Measurements from ENCODE around the gene LILRB2.
"Not testable (repeated sequence)": the region's sequence is repeated elsewhere in the genome, so short reads cannot be mapped to it uniquely, and the experiment has no call there.

DNA sequence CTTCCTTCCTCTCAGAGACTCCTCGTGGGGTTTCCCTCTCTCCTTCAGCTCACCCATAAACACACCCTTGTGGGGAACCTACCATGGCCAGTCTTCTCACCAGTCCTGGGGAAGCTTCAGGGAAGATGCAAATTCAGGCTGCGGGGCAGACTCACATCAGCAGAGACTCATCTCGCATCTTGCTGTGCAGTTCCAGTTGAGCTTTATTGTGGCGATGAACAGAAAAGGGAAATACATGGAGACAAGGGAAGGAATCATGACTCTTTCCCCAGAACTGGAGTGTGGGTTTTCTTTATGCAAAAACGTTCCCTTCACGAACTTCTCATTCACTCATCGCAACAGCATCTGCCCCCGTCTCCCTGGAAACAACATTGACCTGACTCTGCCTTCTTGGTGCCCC lies 8.2 kb upstream of the LILRB2 start:
- TF ChIP-seq, protein P1, sequence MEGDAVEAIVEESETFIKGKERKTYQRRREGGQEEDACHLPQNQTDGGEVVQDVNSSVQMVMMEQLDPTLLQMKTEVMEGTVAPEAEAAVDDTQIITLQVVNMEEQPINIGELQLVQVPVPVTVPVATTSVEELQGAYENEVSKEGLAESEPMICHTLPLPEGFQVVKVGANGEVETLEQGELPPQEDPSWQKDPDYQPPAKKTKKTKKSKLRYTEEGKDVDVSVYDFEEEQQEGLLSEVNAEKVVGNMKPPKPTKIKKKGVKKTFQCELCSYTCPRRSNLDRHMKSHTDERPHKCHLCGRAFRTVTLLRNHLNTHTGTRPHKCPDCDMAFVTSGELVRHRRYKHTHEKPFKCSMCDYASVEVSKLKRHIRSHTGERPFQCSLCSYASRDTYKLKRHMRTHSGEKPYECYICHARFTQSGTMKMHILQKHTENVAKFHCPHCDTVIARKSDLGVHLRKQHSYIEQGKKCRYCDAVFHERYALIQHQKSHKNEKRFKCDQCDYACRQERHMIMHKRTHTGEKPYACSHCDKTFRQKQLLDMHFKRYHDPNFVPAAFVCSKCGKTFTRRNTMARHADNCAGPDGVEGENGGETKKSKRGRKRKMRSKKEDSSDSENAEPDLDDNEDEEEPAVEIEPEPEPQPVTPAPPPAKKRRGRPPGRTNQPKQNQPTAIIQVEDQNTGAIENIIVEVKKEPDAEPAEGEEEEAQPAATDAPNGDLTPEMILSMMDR (conservative IDR thresholded peaks at IDR 0.05; ENCODE audit: low read depth in 2 of 2) = not testable (repeated sequence)
- TF ChIP-seq EZH2 (IDR thresholded peaks at IDR 0.05; ENCODE audit: low read depth, unreplicated experiment); EZH2phosphoT487 (IDR thresholded peaks at IDR 0.05; ENCODE audit: unreplicated experiment); POLR2AphosphoS5 (IDR thresholded peaks at IDR 0.05; ENCODE audit: low read depth); JUNB (IDR thresholded peaks at IDR 0.05; ENCODE audit: unreplicated experiment); ZNF114 (CRISPR knock-in tag; IDR thresholded peaks at IDR 0.05); CREB1 (CRISPR knock-in tag; IDR thresholded peaks at IDR 0.05; ENCODE audit: low read depth); NANOG (IDR thresholded peaks at IDR 0.05; ENCODE audit: borderline replicate concordance): not testable (repeated sequence)
- TF ChIP-seq, protein P2, sequence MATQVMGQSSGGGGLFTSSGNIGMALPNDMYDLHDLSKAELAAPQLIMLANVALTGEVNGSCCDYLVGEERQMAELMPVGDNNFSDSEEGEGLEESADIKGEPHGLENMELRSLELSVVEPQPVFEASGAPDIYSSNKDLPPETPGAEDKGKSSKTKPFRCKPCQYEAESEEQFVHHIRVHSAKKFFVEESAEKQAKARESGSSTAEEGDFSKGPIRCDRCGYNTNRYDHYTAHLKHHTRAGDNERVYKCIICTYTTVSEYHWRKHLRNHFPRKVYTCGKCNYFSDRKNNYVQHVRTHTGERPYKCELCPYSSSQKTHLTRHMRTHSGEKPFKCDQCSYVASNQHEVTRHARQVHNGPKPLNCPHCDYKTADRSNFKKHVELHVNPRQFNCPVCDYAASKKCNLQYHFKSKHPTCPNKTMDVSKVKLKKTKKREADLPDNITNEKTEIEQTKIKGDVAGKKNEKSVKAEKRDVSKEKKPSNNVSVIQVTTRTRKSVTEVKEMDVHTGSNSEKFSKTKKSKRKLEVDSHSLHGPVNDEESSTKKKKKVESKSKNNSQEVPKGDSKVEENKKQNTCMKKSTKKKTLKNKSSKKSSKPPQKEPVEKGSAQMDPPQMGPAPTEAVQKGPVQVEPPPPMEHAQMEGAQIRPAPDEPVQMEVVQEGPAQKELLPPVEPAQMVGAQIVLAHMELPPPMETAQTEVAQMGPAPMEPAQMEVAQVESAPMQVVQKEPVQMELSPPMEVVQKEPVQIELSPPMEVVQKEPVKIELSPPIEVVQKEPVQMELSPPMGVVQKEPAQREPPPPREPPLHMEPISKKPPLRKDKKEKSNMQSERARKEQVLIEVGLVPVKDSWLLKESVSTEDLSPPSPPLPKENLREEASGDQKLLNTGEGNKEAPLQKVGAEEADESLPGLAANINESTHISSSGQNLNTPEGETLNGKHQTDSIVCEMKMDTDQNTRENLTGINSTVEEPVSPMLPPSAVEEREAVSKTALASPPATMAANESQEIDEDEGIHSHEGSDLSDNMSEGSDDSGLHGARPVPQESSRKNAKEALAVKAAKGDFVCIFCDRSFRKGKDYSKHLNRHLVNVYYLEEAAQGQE (IDR thresholded peaks at IDR 0.05; ENCODE audit: unreplicated experiment) = not testable (repeated sequence)
- TF ChIP-seq, protein P3, sequence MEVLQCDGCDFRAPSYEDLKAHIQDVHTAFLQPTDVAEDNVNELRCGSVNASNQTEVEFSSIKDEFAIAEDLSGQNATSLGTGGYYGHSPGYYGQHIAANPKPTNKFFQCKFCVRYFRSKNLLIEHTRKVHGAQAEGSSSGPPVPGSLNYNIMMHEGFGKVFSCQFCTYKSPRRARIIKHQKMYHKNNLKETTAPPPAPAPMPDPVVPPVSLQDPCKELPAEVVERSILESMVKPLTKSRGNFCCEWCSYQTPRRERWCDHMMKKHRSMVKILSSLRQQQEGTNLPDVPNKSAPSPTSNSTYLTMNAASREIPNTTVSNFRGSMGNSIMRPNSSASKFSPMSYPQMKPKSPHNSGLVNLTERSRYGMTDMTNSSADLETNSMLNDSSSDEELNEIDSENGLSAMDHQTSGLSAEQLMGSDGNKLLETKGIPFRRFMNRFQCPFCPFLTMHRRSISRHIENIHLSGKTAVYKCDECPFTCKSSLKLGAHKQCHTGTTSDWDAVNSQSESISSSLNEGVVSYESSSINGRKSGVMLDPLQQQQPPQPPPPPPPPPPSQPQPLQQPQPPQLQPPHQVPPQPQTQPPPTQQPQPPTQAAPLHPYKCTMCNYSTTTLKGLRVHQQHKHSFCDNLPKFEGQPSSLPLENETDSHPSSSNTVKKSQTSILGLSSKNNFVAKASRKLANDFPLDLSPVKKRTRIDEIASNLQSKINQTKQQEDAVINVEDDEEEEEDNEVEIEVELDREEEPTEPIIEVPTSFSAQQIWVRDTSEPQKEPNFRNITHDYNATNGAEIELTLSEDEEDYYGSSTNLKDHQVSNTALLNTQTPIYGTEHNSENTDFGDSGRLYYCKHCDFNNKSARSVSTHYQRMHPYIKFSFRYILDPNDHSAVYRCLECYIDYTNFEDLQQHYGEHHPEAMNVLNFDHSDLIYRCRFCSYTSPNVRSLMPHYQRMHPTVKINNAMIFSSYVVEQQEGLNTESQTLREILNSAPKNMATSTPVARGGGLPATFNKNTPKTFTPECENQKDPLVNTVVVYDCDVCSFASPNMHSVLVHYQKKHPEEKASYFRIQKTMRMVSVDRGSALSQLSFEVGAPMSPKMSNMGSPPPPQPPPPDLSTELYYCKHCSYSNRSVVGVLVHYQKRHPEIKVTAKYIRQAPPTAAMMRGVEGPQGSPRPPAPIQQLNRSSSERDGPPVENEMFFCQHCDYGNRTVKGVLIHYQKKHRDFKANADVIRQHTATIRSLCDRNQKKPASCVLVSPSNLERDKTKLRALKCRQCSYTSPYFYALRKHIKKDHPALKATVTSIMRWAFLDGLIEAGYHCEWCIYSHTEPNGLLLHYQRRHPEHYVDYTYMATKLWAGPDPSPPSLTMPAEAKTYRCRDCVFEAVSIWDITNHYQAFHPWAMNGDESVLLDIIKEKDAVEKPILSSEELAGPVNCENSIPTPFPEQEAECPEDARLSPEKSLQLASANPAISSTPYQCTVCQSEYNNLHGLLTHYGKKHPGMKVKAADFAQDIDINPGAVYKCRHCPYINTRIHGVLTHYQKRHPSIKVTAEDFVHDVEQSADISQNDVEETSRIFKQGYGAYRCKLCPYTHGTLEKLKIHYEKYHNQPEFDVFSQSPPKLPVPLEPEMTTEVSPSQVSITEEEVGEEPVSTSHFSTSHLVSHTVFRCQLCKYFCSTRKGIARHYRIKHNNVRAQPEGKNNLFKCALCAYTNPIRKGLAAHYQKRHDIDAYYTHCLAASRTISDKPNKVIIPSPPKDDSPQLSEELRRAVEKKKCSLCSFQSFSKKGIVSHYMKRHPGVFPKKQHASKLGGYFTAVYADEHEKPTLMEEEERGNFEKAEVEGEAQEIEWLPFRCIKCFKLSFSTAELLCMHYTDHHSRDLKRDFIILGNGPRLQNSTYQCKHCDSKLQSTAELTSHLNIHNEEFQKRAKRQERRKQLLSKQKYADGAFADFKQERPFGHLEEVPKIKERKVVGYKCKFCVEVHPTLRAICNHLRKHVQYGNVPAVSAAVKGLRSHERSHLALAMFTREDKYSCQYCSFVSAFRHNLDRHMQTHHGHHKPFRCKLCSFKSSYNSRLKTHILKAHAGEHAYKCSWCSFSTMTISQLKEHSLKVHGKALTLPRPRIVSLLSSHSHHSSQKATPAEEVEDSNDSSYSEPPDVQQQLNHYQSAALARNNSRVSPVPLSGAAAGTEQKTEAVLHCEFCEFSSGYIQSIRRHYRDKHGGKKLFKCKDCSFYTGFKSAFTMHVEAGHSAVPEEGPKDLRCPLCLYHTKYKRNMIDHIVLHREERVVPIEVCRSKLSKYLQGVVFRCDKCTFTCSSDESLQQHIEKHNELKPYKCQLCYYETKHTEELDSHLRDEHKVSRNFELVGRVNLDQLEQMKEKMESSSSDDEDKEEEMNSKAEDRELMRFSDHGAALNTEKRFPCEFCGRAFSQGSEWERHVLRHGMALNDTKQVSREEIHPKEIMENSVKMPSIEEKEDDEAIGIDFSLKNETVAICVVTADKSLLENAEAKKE (CRISPR knock-in tag; IDR thresholded peaks at IDR 0.05) = not testable (repeated sequence)

All from GM23338 (cell line).